Measurements from ENCODE around the gene LYSMD2.

- no peak for TF ChIP-seq POLR2A (IDR thresholded peaks at IDR 0.05)
- no peak for TF ChIP-seq CTCF (IDR thresholded peaks at IDR 0.05 in 4 of 5, conservative IDR thresholded peaks at IDR 0.05 in 1 of 5)
Measured at GRCh38 chr15:51709031-51709430, 28.4 kb downstream of the LYSMD2 start.
